ENCODE measurements around the gene VPS54. TPM values are rescaled to one million over a fixed set of nuclear protein-coding genes. Genes with fewer than 3 reads are reported as not detected.

The VPS54 gene
- polyA plus RNA-seq, 3 donors = 11.4 to 17.3 (median 11.5) TPM

DNA sequence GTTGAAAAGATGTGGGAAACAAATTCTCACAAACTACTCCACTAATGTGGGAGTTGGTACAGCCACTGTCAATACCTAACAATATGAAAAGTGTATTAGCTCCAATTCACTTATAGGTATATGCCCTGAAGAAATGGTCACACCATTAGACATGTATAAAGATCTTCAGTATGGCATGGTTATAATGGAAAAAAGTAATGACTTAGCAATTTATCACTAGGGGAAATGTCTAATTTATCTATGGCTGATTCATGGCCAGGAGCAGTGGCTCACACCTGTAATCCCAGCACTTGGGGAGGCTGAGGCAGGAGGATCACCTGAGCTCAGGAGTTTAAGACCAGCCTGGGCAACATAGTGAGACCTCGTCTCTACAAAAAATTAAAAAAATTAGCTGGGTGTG lies 125.1 kb downstream of the VPS54 start:
- DNase-seq = no peak
- H3K27me3 ChIP-seq (ENCODE audit: control insufficient read depth in 2 of 2, insufficient read depth in 2 of 2, low read length in 2 of 2) = no peaks in the 10 kb centered on the region
- H3K4me3 ChIP-seq (replicated peaks in 1 of 3; ENCODE audit: low read depth in 2 of 3, low read length in 3 of 3) = no peak overlapping the region
- TF ChIP-seq CTCF (IDR thresholded peaks at IDR 0.05) = no peak
- no peak overlapping the region for H3K27ac ChIP-seq (ENCODE audit: low read depth in 1 of 2, low read length in 2 of 2)
- Mint-ChIP-seq H3K9me3 (no peaks in the 10 kb centered on the region), H3K27me3 (ENCODE audit: low read depth in 3 of 3) (peaks cover 0 to 1% (median 0%) of the 10 kb centered on the region in 3 donors), H3K4me1 (no peaks in the 10 kb centered on the region), H3K27ac (no peak overlapping the region), H3K4me3 (no peak overlapping the region), H3K36me3 (peaks cover 78 to 86% of the 10 kb centered on the region in 2 donors)
- no peaks in the 10 kb centered on the region for H3K4me1 ChIP-seq (ENCODE audit: control insufficient read depth in 1 of 2, insufficient read depth in 2 of 2, low read length in 2 of 2)
- no peaks in the 10 kb centered on the region for H3K79me2 ChIP-seq (ENCODE audit: insufficient read depth, low read length)
- H3K9ac ChIP-seq (ENCODE audit: insufficient read depth, low read length, poor library complexity, severe bottlenecking) = no peak overlapping the region
- no peaks in the 10 kb centered on the region for H4K20me1 ChIP-seq (ENCODE audit: insufficient read depth, low read length)
- H3K4me2 ChIP-seq (replicated peaks; ENCODE audit: extremely low read depth, low read length, poor library complexity, severe bottlenecking) = no peak overlapping the region
- no CpG with 5 or more reads among the region's 1 CpG for WGBS (ENCODE audit: insufficient coverage)
- no peak overlapping the region for H2AFZ ChIP-seq (ENCODE audit: insufficient read depth, low read depth, low read length, poor library complexity, severe bottlenecking)
- peaks cover 93 to 100% of the 10 kb centered on the region in 2 donors for H3K36me3 ChIP-seq (replicated peaks in 1 of 2; ENCODE audit: control insufficient read depth in 1 of 2, insufficient read depth in 2 of 2, low read length in 2 of 2)
- no peaks in the 10 kb centered on the region for H3K9me3 ChIP-seq (replicated peaks in 1 of 2; ENCODE audit: control insufficient read depth in 1 of 2, insufficient read depth in 1 of 2, low read length in 2 of 2)
- intact Hi-C loops (cut with micrococcal nuclease) = no loop called here

DNA sequence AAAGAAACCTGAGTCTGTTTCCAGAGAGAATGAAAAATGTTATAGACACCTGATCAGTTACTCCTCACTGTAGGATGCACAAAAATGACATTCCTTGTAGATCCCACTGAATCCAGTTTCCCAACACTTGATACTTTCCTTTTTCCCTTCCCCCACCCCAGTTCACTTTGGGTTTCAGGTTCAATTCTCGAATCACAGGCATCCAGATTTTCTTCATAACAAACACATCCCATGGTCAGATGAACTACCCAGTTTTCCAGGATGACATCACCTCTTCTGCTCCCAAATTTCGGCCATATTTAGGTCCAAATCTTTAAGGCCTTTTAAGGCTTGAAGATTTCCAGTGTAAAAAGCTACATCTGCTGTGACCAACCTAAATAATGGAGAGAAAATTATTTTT lies 126.1 kb downstream of the VPS54 start:
- H2AFZ ChIP-seq (ENCODE audit: insufficient read depth, low read depth, low read length, poor library complexity, severe bottlenecking) = no peak overlapping the region
- Mint-ChIP-seq H3K36me3 (peaks cover 75 to 84% of the 10 kb centered on the region in 2 donors), H3K27me3 (ENCODE audit: low read depth in 3 of 3) (peaks cover 0 to 1% (median 0%) of the 10 kb centered on the region in 3 donors), H3K4me3 (no peak overlapping the region), H3K27ac (no peak overlapping the region), H3K4me1 (no peaks in the 10 kb centered on the region), H3K9me3 (no peaks in the 10 kb centered on the region)
- no peak overlapping the region for H3K4me2 ChIP-seq (replicated peaks; ENCODE audit: extremely low read depth, low read length, poor library complexity, severe bottlenecking)
- H3K36me3 ChIP-seq (replicated peaks in 1 of 2; ENCODE audit: control insufficient read depth in 1 of 2, insufficient read depth in 2 of 2, low read length in 2 of 2) = peaks cover 87 to 100% of the 10 kb centered on the region in 2 donors
- H3K4me1 ChIP-seq (ENCODE audit: control insufficient read depth in 1 of 2, insufficient read depth in 2 of 2, low read length in 2 of 2) = no peaks in the 10 kb centered on the region
- WGBS (ENCODE audit: insufficient coverage) = 95% methylated on average over 2 of the region's 2 CpGs
- H3K79me2 ChIP-seq (ENCODE audit: insufficient read depth, low read length) = no peaks in the 10 kb centered on the region
- H3K27ac ChIP-seq (ENCODE audit: low read depth in 1 of 2, low read length in 2 of 2) = no peak overlapping the region
- no peak overlapping the region for H3K4me3 ChIP-seq (replicated peaks in 1 of 3; ENCODE audit: low read depth in 2 of 3, low read length in 3 of 3)
- no peak for TF ChIP-seq CTCF (IDR thresholded peaks at IDR 0.05)
- no peak overlapping the region for H3K9ac ChIP-seq (ENCODE audit: insufficient read depth, low read length, poor library complexity, severe bottlenecking)
- no peak for DNase-seq
- H3K27me3 ChIP-seq (ENCODE audit: control insufficient read depth in 2 of 2, insufficient read depth in 2 of 2, low read length in 2 of 2) = no peaks in the 10 kb centered on the region
- no peaks in the 10 kb centered on the region for H4K20me1 ChIP-seq (ENCODE audit: insufficient read depth, low read length)
- intact Hi-C loops (cut with micrococcal nuclease) = no loop called here
- H3K9me3 ChIP-seq (replicated peaks in 1 of 2; ENCODE audit: control insufficient read depth in 1 of 2, insufficient read depth in 1 of 2, low read length in 2 of 2) = no peaks in the 10 kb centered on the region
